ENCODE data around the gene TXNRD3.

- no peak for TF ChIP-seq EZH2 (IDR thresholded peaks at IDR 0.05; ENCODE audit: insufficient read depth, poor library complexity, severe bottlenecking)
- TF ChIP-seq EZH2phosphoT487 (IDR thresholded peaks at IDR 0.05; ENCODE audit: insufficient read depth, low read depth) = no peak
These were observed 29.4 kb upstream of the TXNRD3 start for GRCh38 chr3:126684218-126684751.
